ENCODE measurements around the gene TOR3A. TPM values are rescaled to one million over a fixed set of nuclear protein-coding genes. Genes with fewer than 3 reads are reported as not detected.
A peak's percentile ranks its signal among the peaks of the same experiment; 100 is the strongest.

TOR3A gene
- total and polyA plus RNA-seq, 2 of the 13 experiments (the other 11 are each of a cell fraction or from before 2014, with no cell fraction given) = 14.7 to 28.4 TPM

- TF ChIP-seq, protein P1, sequence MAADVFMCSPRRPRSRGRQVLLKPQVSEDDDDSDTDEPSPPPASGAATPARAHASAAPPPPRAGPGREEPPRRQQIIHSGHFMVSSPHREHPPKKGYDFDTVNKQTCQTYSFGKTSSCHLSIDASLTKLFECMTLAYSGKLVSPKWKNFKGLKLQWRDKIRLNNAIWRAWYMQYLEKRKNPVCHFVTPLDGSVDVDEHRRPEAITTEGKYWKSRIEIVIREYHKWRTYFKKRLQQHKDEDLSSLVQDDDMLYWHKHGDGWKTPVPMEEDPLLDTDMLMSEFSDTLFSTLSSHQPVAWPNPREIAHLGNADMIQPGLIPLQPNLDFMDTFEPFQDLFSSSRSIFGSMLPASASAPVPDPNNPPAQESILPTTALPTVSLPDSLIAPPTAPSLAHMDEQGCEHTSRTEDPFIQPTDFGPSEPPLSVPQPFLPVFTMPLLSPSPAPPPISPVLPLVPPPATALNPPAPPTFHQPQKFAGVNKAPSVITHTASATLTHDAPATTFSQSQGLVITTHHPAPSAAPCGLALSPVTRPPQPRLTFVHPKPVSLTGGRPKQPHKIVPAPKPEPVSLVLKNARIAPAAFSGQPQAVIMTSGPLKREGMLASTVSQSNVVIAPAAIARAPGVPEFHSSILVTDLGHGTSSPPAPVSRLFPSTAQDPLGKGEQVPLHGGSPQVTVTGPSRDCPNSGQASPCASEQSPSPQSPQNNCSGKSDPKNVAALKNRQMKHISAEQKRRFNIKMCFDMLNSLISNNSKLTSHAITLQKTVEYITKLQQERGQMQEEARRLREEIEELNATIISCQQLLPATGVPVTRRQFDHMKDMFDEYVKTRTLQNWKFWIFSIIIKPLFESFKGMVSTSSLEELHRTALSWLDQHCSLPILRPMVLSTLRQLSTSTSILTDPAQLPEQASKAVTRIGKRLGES (CRISPR knock-in tag; IDR thresholded peaks at IDR 0.05; ENCODE audit: borderline replicate concordance) = peak; percentile 76
- TF ChIP-seq JUND (CRISPR knock-in tag; IDR thresholded peaks at IDR 0.05) = no peak
- TF ChIP-seq ZNF205 (CRISPR knock-in tag; IDR thresholded peaks at IDR 0.05) = peak; percentile 92
- peak; percentile 98; the same call in 1 of the 2 replicates for TF ChIP-seq ZNF709 (CRISPR knock-in tag; IDR thresholded peaks at IDR 0.05)
- TF ChIP-seq PHF5A (CRISPR knock-in tag; IDR thresholded peaks at IDR 0.05; ENCODE audit: low read depth, unreplicated experiment) = no peak
- peak; percentile 70 for TF ChIP-seq PITX1 (CRISPR knock-in tag; IDR thresholded peaks at IDR 0.05)
- TF ChIP-seq, protein P2, sequence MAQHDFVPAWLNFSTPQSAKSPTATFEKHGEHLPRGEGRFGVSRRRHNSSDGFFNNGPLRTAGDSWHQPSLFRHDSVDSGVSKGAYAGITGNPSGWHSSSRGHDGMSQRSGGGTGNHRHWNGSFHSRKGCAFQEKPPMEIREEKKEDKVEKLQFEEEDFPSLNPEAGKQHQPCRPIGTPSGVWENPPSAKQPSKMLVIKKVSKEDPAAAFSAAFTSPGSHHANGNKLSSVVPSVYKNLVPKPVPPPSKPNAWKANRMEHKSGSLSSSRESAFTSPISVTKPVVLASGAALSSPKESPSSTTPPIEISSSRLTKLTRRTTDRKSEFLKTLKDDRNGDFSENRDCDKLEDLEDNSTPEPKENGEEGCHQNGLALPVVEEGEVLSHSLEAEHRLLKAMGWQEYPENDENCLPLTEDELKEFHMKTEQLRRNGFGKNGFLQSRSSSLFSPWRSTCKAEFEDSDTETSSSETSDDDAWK (CRISPR knock-in tag; IDR thresholded peaks at IDR 0.05) = no peak
- TF ChIP-seq TRIM22 (IDR thresholded peaks at IDR 0.05) = no peak
- no peak for TF ChIP-seq PAX8 (CRISPR knock-in tag; IDR thresholded peaks at IDR 0.05; ENCODE audit: borderline replicate concordance)
- TF ChIP-seq GLMP (CRISPR knock-in tag; IDR thresholded peaks at IDR 0.05; ENCODE audit: borderline replicate concordance) = no peak
- TF ChIP-seq, protein P3, sequence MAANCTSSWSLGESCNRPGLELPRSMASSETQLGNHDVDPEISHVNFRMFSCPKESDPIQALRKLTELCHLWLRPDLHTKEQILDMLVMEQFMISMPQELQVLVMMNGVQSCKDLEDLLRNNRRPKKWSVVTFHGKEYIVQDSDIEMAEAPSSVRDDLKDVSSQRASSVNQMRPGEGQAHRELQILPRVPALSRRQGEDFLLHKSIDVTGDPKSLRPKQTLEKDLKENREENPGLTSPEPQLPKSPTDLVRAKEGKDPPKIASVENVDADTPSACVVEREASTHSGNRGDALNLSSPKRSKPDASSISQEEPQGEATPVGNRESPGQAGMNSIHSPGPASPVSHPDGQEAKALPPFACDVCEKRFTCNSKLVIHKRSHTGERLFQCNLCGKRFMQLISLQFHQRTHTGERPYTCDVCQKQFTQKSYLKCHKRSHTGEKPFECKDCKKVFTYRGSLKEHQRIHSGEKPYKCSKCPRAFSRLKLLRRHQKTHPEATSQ (CRISPR knock-in tag; IDR thresholded peaks at IDR 0.05; ENCODE audit: borderline replicate concordance) = no peak
- TF ChIP-seq ASH2L (IDR thresholded peaks at IDR 0.05; ENCODE audit: insufficient read length, low read depth, low read length) = peak; percentile 71
- TF ChIP-seq ZNF75D (CRISPR knock-in tag; IDR thresholded peaks at IDR 0.05; ENCODE audit: borderline replicate concordance) = no peak
- no peak for TF ChIP-seq ARNT (IDR thresholded peaks at IDR 0.05)
- peak; percentile 59; the same call in 1 of the 2 replicates for TF ChIP-seq ZBTB4 (CRISPR knock-in tag; IDR thresholded peaks at IDR 0.05; ENCODE audit: borderline replicate concordance)
- no peak for TF ChIP-seq RBAK (CRISPR knock-in tag; IDR thresholded peaks at IDR 0.05)
- no peak; the same call in 1 of the 2 replicates for TF ChIP-seq ZNF329 (CRISPR knock-in tag; IDR thresholded peaks at IDR 0.05; ENCODE audit: low read depth)
These were observed at the start of gene TOR3A (continued) for GRCh38 chr1:179081687-179082332.

All from HepG2 (cell line).